WTC11 (cell line): ENCODE data around the gene BLOC1S1.

Source experiments
- ATF3 ChIP-seq: sonication (generic); formaldehyde crosslinking; conservative IDR thresholded peaks from 2 replicates; pipeline ENCODE4 v1.8.1; 2022; ENCODE audit warnings: mild to moderate bottlenecking, missing genetic modification reagents
- CREB1 ChIP-seq: sonication (generic); formaldehyde crosslinking; IDR thresholded peaks from 2 replicates; pipeline ENCODE4 v1.8.0; 2023; ENCODE audit warnings: mild to moderate bottlenecking, missing genetic modification reagents
- GRHL2 ChIP-seq: fragments of 250-450 bp; sonication (Bioruptor Pico); IDR thresholded peaks from 2 replicates; pipeline ENCODE4 v1.8.0; 2022; ENCODE audit warnings: mild to moderate bottlenecking, moderate library complexity; ENCODE audit not compliant: insufficient replicate concordance, severe bottlenecking
- NR1H2 ChIP-seq: sonication (generic); formaldehyde crosslinking; IDR thresholded peaks from 2 replicates; pipeline ENCODE4 v1.9.0; 2021; ENCODE audit warnings: mild to moderate bottlenecking, moderate library complexity, missing genetic modification reagents
- PRDM15 ChIP-seq: sonication (generic); formaldehyde crosslinking; IDR thresholded peaks from 2 replicates; pipeline ENCODE4 v1.8.0; 2022; ENCODE audit warnings: missing genetic modification reagents
- SP1 ChIP-seq: sonication (generic); formaldehyde crosslinking; conservative IDR thresholded peaks from 2 replicates; pipeline ENCODE4 v1.8.1; 2022; ENCODE audit warnings: missing genetic modification reagents
- ZNF232 ChIP-seq: sonication (generic); formaldehyde crosslinking; IDR thresholded peaks from 2 replicates; pipeline ENCODE4 v1.8.0; 2022; ENCODE audit warnings: mild to moderate bottlenecking, missing genetic modification reagents
- ZNF532 ChIP-seq: fragments of 250-450 bp; sonication (Bioruptor Pico); IDR thresholded peaks from 2 replicates; pipeline ENCODE4 v1.9.0; 2021; ENCODE audit warnings: mild to moderate bottlenecking, borderline replicate concordance
- TF ChIP-seq, protein P1 (sequence below): fragments of 200-600 bp; IDR thresholded peaks from 2 replicates; pipeline ENCODE4 v1.8.0; 2022; ENCODE audit warnings: antibody characterized with exemption
- TF ChIP-seq, protein P2 (sequence below): sonication (generic); formaldehyde crosslinking; IDR thresholded peaks from 2 replicates; pipeline ENCODE4 v1.8.1; 2022; ENCODE audit warnings: mild to moderate bottlenecking, moderate library complexity, missing genetic modification reagents
- TF ChIP-seq, protein P3 (sequence below): sonication (generic); formaldehyde crosslinking; IDR thresholded peaks from 2 replicates; pipeline ENCODE4 v1.8.0; 2022; ENCODE audit warnings: mild to moderate bottlenecking, missing genetic modification reagents
- TF ChIP-seq, protein P4 (sequence below): fragments of 250-450 bp; sonication (Bioruptor Pico); IDR thresholded peaks from 2 replicates; pipeline ENCODE4 v1.9.0; 2021; ENCODE audit warnings: moderate library complexity, mild to moderate bottlenecking, inconsistent platforms, borderline replicate concordance

DNA sequence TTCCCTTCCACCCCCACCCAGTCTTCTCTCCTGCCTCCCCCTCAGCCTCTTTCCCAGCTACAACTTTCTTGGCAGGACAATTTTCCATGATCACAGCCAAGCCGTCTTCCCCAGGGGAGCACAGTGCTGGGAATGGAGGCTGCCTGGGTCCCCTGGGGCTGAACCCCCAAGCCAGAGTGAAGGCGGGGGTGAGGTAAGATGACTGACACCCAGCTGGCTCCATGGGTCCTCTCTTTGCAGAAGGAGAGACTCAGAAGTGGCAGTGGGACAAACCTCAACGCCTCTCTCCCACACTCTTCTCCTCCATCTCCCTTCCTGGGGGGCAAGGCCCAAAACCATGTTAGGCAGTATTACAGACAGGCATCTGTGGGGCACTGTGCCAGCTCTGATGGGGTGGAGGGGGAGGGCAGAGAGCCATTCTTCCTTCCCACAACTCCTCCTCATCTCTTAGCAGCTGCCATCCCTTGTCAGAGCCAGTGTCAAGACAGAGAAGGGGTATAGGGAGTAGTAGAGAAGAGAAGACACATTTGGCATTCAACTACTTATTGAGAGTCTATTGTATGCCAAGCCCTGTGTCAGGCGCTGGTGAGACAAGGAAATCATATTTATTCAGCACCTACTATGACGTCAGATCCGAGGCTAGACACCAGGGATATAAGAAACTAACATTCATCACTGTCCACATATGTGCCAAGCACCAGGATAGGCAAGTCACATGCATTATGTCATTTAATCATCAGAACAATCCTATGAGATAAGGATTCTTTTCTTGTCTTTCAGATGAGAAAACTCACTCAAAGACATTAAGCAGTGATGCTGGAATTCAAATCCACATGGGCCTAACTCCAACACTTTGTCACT, 11.7 kb upstream of the BLOC1S1 start:
- TF ChIP-seq, protein P1, sequence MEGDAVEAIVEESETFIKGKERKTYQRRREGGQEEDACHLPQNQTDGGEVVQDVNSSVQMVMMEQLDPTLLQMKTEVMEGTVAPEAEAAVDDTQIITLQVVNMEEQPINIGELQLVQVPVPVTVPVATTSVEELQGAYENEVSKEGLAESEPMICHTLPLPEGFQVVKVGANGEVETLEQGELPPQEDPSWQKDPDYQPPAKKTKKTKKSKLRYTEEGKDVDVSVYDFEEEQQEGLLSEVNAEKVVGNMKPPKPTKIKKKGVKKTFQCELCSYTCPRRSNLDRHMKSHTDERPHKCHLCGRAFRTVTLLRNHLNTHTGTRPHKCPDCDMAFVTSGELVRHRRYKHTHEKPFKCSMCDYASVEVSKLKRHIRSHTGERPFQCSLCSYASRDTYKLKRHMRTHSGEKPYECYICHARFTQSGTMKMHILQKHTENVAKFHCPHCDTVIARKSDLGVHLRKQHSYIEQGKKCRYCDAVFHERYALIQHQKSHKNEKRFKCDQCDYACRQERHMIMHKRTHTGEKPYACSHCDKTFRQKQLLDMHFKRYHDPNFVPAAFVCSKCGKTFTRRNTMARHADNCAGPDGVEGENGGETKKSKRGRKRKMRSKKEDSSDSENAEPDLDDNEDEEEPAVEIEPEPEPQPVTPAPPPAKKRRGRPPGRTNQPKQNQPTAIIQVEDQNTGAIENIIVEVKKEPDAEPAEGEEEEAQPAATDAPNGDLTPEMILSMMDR, result no peak
- TF ChIP-seq NR1H2 (CRISPR knock-in tag), result no peak
- no peak for TF ChIP-seq GRHL2
- no peak for TF ChIP-seq ZNF232 (CRISPR knock-in tag)
- no peak for TF ChIP-seq CREB1 (CRISPR knock-in tag)
- TF ChIP-seq, protein P2, sequence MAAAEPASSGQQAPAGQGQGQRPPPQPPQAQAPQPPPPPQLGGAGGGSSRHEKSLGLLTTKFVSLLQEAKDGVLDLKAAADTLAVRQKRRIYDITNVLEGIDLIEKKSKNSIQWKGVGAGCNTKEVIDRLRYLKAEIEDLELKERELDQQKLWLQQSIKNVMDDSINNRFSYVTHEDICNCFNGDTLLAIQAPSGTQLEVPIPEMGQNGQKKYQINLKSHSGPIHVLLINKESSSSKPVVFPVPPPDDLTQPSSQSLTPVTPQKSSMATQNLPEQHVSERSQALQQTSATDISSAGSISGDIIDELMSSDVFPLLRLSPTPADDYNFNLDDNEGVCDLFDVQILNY (CRISPR knock-in tag), result no peak
- TF ChIP-seq, protein P3, sequence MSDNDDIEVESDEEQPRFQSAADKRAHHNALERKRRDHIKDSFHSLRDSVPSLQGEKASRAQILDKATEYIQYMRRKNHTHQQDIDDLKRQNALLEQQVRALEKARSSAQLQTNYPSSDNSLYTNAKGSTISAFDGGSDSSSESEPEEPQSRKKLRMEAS (CRISPR knock-in tag), result no peak
- no peak for TF ChIP-seq SP1
- no peak for TF ChIP-seq ATF3 (CRISPR knock-in tag)
- no peak for TF ChIP-seq PRDM15 (CRISPR knock-in tag)
- TF ChIP-seq ZNF532 (CRISPR knock-in tag), result no peak
- TF ChIP-seq, protein P4, sequence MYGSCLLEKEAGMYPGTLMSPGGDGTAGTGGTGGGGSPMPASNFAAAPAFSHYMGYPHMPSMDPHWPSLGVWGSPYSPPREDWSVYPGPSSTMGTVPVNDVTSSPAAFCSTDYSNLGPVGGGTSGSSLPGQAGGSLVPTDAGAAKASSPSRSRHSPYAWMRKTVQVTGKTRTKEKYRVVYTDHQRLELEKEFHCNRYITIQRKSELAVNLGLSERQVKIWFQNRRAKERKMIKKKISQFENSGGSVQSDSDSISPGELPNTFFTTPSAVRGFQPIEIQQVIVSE (CRISPR knock-in tag), result no peak
